H9 (cell line): ENCODE data around the gene PSMB3. TPM values are rescaled to one million over a fixed set of nuclear protein-coding genes. Genes with fewer than 3 reads are reported as not detected.

Experiments used
- DNase-seq: peaks from one replicate; pipeline ENCODE4 v3.0.0-alpha.2; 2017
- H2AFZ ChIP-seq: one replicate; pipeline ENCODE4 v1.6.1; 2013; ENCODE audit warnings: mild to moderate bottlenecking, low read length, control low read depth, moderate library complexity
- H2AK5ac ChIP-seq: 2 replicates; pipeline ENCODE4 v1.6.1; 2013; ENCODE audit warnings: low read length, control low read depth, mixed read lengths; ENCODE audit not compliant: insufficient read length
- H2BK120ac ChIP-seq: one replicate; pipeline ENCODE4 v1.6.1; 2013; ENCODE audit warnings: low read depth, mild to moderate bottlenecking, low read length, control low read depth, inconsistent platforms; ENCODE audit not compliant: poor library complexity, severe bottlenecking
- H2BK12ac ChIP-seq: 2 replicates; pipeline ENCODE4 v1.6.1; 2013; ENCODE audit warnings: low read length, control low read depth, mixed read lengths, low read depth; ENCODE audit not compliant: insufficient read length
- H2BK15ac ChIP-seq: 2 replicates; pipeline ENCODE4 v1.6.1; 2013; ENCODE audit warnings: low read depth, low read length, control low read depth
- H2BK20ac ChIP-seq: one replicate; pipeline ENCODE4 v1.6.1; 2013; ENCODE audit warnings: low read depth, mild to moderate bottlenecking, low read length, control low read depth, inconsistent platforms; ENCODE audit not compliant: poor library complexity, severe bottlenecking
- H2BK5ac ChIP-seq: 2 replicates; pipeline ENCODE4 v1.6.1; 2013; ENCODE audit warnings: low read length, control low read depth, mixed read lengths; ENCODE audit not compliant: insufficient read length
- H3K14ac ChIP-seq: 2 replicates; pipeline ENCODE4 v1.6.1; 2013; ENCODE audit warnings: low read length, control low read depth; ENCODE audit not compliant: insufficient read depth
- H3K18ac ChIP-seq: 2 replicates; pipeline ENCODE4 v1.6.1; 2013; ENCODE audit warnings: low read depth, mild to moderate bottlenecking, mixed read lengths, low read length, control low read depth; ENCODE audit not compliant: insufficient read length
- H3K23ac ChIP-seq: 2 replicates; pipeline ENCODE4 v1.6.1; 2013; ENCODE audit warnings: low read length, control low read depth, mixed read lengths, low read depth; ENCODE audit not compliant: insufficient read length
- H3K23me2 ChIP-seq: 2 replicates; pipeline ENCODE4 v1.6.1; 2013; ENCODE audit warnings: low read depth, mild to moderate bottlenecking, mixed read lengths, low read length, control low read depth; ENCODE audit not compliant: insufficient read length, poor library complexity, severe bottlenecking
- H3K27ac ChIP-seq: 2 replicates; pipeline ENCODE4 v1.5.1; 2013; ENCODE audit warnings: low read length, control low read depth, mixed read lengths, low read depth; ENCODE audit not compliant: insufficient read length
- H3K27me3 ChIP-seq: 2 replicates; pipeline ENCODE4 v1.6.1; 2013; ENCODE audit warnings: low read length, control low read depth, inconsistent platforms; ENCODE audit not compliant: insufficient read depth
- H3K4ac ChIP-seq: 2 replicates; pipeline ENCODE4 v1.6.1; 2013; ENCODE audit warnings: low read depth, mild to moderate bottlenecking, control low read depth, inconsistent platforms, low read length, moderate library complexity
- H3K4me1 ChIP-seq: 2 replicates; pipeline ENCODE4 v1.6.1; 2013; ENCODE audit warnings: low read length, control low read depth, inconsistent platforms; ENCODE audit not compliant: insufficient read depth
- H3K4me2 ChIP-seq: 2 replicates; pipeline ENCODE4 v1.6.1; 2013; ENCODE audit warnings: low read length, control low read depth, mixed read lengths; ENCODE audit not compliant: insufficient read length, insufficient read depth
- H3K56ac ChIP-seq: 2 replicates; pipeline ENCODE4 v1.6.1; 2013; ENCODE audit warnings: low read depth, mild to moderate bottlenecking, mixed read lengths, low read length, control low read depth; ENCODE audit not compliant: insufficient read length
- H3K79me1 ChIP-seq: 2 replicates; pipeline ENCODE4 v1.6.1; 2013; ENCODE audit warnings: low read depth, mild to moderate bottlenecking, moderate library complexity, low read length, control low read depth, inconsistent platforms; ENCODE audit not compliant: insufficient read depth, poor library complexity, severe bottlenecking
- H3K79me2 ChIP-seq: 2 replicates; pipeline ENCODE4 v1.6.1; 2013; ENCODE audit warnings: low read length, control low read depth, inconsistent platforms; ENCODE audit not compliant: insufficient read depth
- H3K9ac ChIP-seq: 2 replicates; pipeline ENCODE4 v1.6.1; 2013; ENCODE audit warnings: low read length, control low read depth, mixed read lengths; ENCODE audit not compliant: insufficient read length; ENCODE audit errors: extremely low read depth
- H3K9me3 ChIP-seq: one replicate; pipeline ENCODE4 v1.6.1; 2013; ENCODE audit warnings: low read depth, low read length, inconsistent platforms; ENCODE audit not compliant: control insufficient read depth
- H3T11ph ChIP-seq: one replicate; pipeline ENCODE4 v1.6.1; 2013; ENCODE audit warnings: mild to moderate bottlenecking, low read length, control low read depth, inconsistent platforms
- H4K20me1 ChIP-seq: one replicate; pipeline ENCODE4 v1.6.1; 2013; ENCODE audit not compliant: control insufficient read depth, insufficient read length, insufficient read depth
- H4K5ac ChIP-seq: 2 replicates; pipeline ENCODE4 v1.6.1; 2013; ENCODE audit warnings: low read depth, mild to moderate bottlenecking, mixed read lengths, low read length, control low read depth; ENCODE audit not compliant: insufficient read length
- H4K8ac ChIP-seq: replicated peaks from 2 replicates; pipeline ENCODE4 v1.6.1; 2013; ENCODE audit warnings: low read length, control low read depth, mixed read lengths, low read depth; ENCODE audit not compliant: insufficient read length
- H4K91ac ChIP-seq: 2 replicates; pipeline ENCODE4 v1.6.1; 2013; ENCODE audit warnings: low read depth, mild to moderate bottlenecking, moderate library complexity, mixed read lengths, low read length, control low read depth; ENCODE audit not compliant: insufficient read length
- H3K27ac Mint-ChIP-seq, 3 experiments: 2 replicates in 2 of 3; 3 replicates in 1 of 3; pipeline ENCODE4 v1.8.0; 2020 to 2021; ENCODE audit warnings: mixed read lengths in 3 of 3, mild to moderate bottlenecking in 1 of 3, moderate library complexity in 1 of 3
- H3K27me3 Mint-ChIP-seq: 2 replicates; pipeline ENCODE4 v1.8.0; 2021; ENCODE audit warnings: low read depth, mild to moderate bottlenecking, moderate library complexity, mixed read lengths
- H3K36me3 Mint-ChIP-seq, 3 experiments: 2 replicates in 2 of 3; 3 replicates in 1 of 3; pipeline ENCODE4 v1.8.0; 2020 to 2021; ENCODE audit warnings: low read depth in 3 of 3, mixed read lengths in 3 of 3; ENCODE audit not compliant: insufficient read depth in 1 of 3
- H3K4me1 Mint-ChIP-seq, 2 experiments: 2 replicates each; pipeline ENCODE4 v1.8.0; 2020; ENCODE audit warnings: mixed read lengths in 2 of 2
- H3K4me3 Mint-ChIP-seq, 2 experiments: 2 replicates in 1 of 2; 3 replicates in 1 of 2; pipeline ENCODE4 v1.8.0; 2020 to 2021; ENCODE audit warnings: mild to moderate bottlenecking in 2 of 2, mixed read lengths in 2 of 2, moderate library complexity in 1 of 2
- H3K9me3 Mint-ChIP-seq, 2 experiments: 2 replicates in 1 of 2; 3 replicates in 1 of 2; pipeline ENCODE4 v1.8.0; 2020; ENCODE audit warnings: mild to moderate bottlenecking in 2 of 2, mixed read lengths in 2 of 2, moderate library complexity in 1 of 2
- CTCF ChIP-seq: fragments of 200-600 bp; sonication (generic); conservative IDR thresholded peaks from 3 replicates; pipeline ENCODE4 v1.8.0; 2021; ENCODE audit warnings: antibody characterized with exemption, mild to moderate bottlenecking
- WGBS: extraction: QIAGEN DNeasy Blood & Tissue Kit; methylation state at CpG from one replicate; pipeline ENCODE4 v1.1.7; 2013; ENCODE audit warnings: missing lambda C conversion rate, low lambda C conversion rate, mixed read lengths; ENCODE audit not compliant: insufficient read length; ENCODE audit errors: extremely low coverage; 5-methylcytosine and 5-hydroxymethylcytosine counted together
- total RNA-seq: library from RNA; stranded (reverse); gene quantifications from 2 replicates; pipeline ENCODE4 v1.2.1, GENCODE V29; 2021

PSMB3 gene
- total RNA-seq, 1 experiment from 2014 or later = 242 TPM

DNA sequence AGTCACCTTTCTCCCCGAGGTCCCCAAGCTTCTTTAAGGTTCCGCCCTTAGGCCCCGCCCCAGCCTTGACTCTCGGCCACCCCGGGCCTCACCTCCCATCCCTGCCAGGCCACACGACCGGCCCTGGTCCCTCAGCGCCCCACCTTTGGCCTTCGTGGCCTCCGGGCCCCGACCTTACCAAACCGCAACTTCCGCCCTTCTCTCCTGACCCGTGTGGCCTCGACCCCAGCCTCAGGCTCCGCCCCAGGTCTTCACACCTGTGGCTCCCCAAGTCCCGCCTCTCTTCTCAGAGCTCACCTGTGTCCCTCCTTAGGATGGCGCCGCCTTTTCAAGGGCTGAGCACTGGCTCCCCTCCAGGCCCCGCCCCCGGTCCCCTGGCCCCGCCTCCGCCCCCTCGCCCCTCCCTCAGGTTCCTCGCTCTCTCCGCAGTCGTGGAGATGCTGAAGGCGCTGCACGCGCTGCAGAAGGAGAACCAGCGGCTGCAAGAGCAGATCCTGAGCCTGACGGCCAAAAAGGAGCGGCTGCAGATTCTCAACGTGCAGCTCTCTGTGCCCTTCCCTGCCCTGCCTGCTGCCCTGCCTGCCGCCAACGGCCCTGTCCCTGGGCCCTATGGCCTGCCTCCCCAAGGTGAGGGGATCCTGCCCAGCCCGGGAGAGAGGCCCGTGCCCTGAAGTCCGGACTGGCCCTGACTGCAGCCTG, 32.4 kb upstream of the PSMB3 start:
- no CpG with 5 or more reads among the region's 39 CpGs for WGBS
- Mint-ChIP-seq H3K27me3 (peaks cover 48% of the 10 kb centered on the region), H3K9me3 (no peaks in the 10 kb centered on the region), H3K4me1 (peaks cover 25 to 42% of the 10 kb centered on the region in 2 experiments), H3K27ac (peak overlapping the region in 1 of 3 experiments; percentile 60; a peak in 1 of 7 replicates), H3K36me3 (peaks cover 5 to 14% (median 7%) of the 10 kb centered on the region in 3 experiments; a peak in 5 of 7 replicates), H3K4me3 (peak overlapping the region; percentile 61 to 77)
- H3K79me2 ChIP-seq = no peaks in the 10 kb centered on the region
- H3K4me1 ChIP-seq = no peaks in the 10 kb centered on the region
- DNase-seq = peak; percentile 99
- H2BK20ac ChIP-seq = no peak overlapping the region
- no peaks in the 10 kb centered on the region for H3K9me3 ChIP-seq
- no peak overlapping the region for H2BK120ac ChIP-seq
- H3K79me1 ChIP-seq = no peaks in the 10 kb centered on the region
- H3K4ac ChIP-seq = no peak overlapping the region
- H3K23ac ChIP-seq = no peak overlapping the region
- peak overlapping the region; percentile 25 for H3K4me2 ChIP-seq
- no peak overlapping the region for H3K56ac ChIP-seq
- no peak overlapping the region for H2AK5ac ChIP-seq
- no peak overlapping the region for H3T11ph ChIP-seq
- no peak overlapping the region for H4K5ac ChIP-seq
- H3K18ac ChIP-seq = no peak overlapping the region
- no peak overlapping the region for H3K14ac ChIP-seq
- H2BK12ac ChIP-seq = no peak overlapping the region
- no peak overlapping the region for H2BK15ac ChIP-seq
- H2AFZ ChIP-seq = no peak overlapping the region
- no peak overlapping the region for H4K91ac ChIP-seq
- H3K27me3 ChIP-seq = peaks cover 5% of the 10 kb centered on the region; the same call in 1 of the 2 replicates
- H3K9ac ChIP-seq = no peak overlapping the region
- peaks cover 3% of the 10 kb centered on the region for H4K20me1 ChIP-seq
- no peak for TF ChIP-seq CTCF
- H4K8ac ChIP-seq = no peak overlapping the region
- H2BK5ac ChIP-seq = no peak overlapping the region
- H3K27ac ChIP-seq = no peak overlapping the region
- peaks cover 3% of the 10 kb centered on the region for H3K23me2 ChIP-seq
